Type B pancreatic cell (in vitro differentiated cells): ENCODE results near the gene KCNJ12. TPM values are rescaled to one million over a fixed set of nuclear protein-coding genes. Genes with fewer than 3 reads are reported as not detected.
"Not testable (repeated sequence)": the region's sequence is repeated elsewhere in the genome, so short reads cannot be mapped to it uniquely, and the experiment has no call there.

Source experiments
- DNase-seq: peaks from one replicate; pipeline ENCODE4 v3.0.0; 2021; ENCODE audit warnings: mixed read lengths; ENCODE audit not compliant: unreplicated experiment; ENCODE audit errors: extremely low spot score
- H3K27ac Mint-ChIP-seq: 2 replicates; pipeline ENCODE4 v1.8.0; 2021; ENCODE audit warnings: mild to moderate bottlenecking, mixed read lengths
- H3K27me3 Mint-ChIP-seq: 2 replicates; pipeline ENCODE4 v1.8.0; 2021; ENCODE audit warnings: mixed read lengths
- H3K36me3 Mint-ChIP-seq: 2 replicates; pipeline ENCODE4 v1.8.0; 2021; ENCODE audit warnings: mixed read lengths
- H3K4me1 Mint-ChIP-seq: one replicate; pipeline ENCODE4 v1.8.0; 2021; ENCODE audit warnings: mixed read lengths; ENCODE audit not compliant: unreplicated experiment
- H3K4me3 Mint-ChIP-seq: 2 replicates; pipeline ENCODE4 v1.8.0; 2021; ENCODE audit warnings: mild to moderate bottlenecking, mixed read lengths
- H3K9me3 Mint-ChIP-seq: 2 replicates; pipeline ENCODE4 v1.8.0; 2021; ENCODE audit warnings: mixed read lengths
- total RNA-seq: library from RNA; stranded (reverse); gene quantifications from 2 replicates; pipeline ENCODE4 v1.2.1, GENCODE V29; 2021; ENCODE audit warnings: low replicate concordance
- TF ChIP-seq, protein P1 (sequence below): fragments of 200-600 bp; sonication (generic); conservative IDR thresholded peaks from 2 replicates; pipeline ENCODE4 v1.5.0; 2021; ENCODE audit warnings: antibody characterized with exemption, mild to moderate bottlenecking

Gene KCNJ12
- total RNA-seq, 1 donor from 2014 or later, result 2.2 TPM

- Mint-ChIP-seq H3K27me3 (peaks cover 9% of the 10 kb centered on the region), H3K4me1 (no peaks in the 10 kb centered on the region), H3K4me3 (no peak overlapping the region), H3K27ac (no peak overlapping the region), H3K36me3 (no peaks in the 10 kb centered on the region), H3K9me3 (no peaks in the 10 kb centered on the region)
- DNase-seq, result no peak
- TF ChIP-seq, protein P1, sequence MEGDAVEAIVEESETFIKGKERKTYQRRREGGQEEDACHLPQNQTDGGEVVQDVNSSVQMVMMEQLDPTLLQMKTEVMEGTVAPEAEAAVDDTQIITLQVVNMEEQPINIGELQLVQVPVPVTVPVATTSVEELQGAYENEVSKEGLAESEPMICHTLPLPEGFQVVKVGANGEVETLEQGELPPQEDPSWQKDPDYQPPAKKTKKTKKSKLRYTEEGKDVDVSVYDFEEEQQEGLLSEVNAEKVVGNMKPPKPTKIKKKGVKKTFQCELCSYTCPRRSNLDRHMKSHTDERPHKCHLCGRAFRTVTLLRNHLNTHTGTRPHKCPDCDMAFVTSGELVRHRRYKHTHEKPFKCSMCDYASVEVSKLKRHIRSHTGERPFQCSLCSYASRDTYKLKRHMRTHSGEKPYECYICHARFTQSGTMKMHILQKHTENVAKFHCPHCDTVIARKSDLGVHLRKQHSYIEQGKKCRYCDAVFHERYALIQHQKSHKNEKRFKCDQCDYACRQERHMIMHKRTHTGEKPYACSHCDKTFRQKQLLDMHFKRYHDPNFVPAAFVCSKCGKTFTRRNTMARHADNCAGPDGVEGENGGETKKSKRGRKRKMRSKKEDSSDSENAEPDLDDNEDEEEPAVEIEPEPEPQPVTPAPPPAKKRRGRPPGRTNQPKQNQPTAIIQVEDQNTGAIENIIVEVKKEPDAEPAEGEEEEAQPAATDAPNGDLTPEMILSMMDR, result no peak
These were observed 49.2 kb downstream of the KCNJ12 start for GRCh38 chr17:21425321-21425720.

DNA sequence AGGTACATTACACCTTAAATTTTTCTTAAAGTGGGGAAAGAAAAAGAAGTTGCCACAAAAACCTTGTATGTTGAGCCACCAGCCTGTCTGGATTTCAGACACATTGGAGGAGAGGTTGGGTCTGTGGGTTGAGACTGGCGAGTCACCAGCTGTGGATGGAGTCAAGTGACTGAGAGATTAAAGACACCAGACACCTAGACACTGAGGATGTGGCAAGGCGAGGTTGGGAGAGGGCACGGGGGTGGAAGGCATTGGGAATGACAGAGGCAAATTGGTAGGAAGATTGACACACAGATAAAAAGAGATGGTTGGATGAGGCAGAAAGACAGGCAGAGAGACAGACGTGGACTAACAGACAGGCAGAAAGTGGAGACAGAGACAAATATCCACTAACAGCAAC is 49.6 kb downstream of the KCNJ12 start:
- Mint-ChIP-seq H3K4me1 (no peaks in the 10 kb centered on the region), H3K4me3 (no peak overlapping the region), H3K27ac (no peak overlapping the region), H3K36me3 (no peaks in the 10 kb centered on the region), H3K27me3 (peaks cover 9% of the 10 kb centered on the region), H3K9me3 (no peaks in the 10 kb centered on the region)
- no peak for DNase-seq
- TF ChIP-seq, protein P1, result no peak

- not testable (repeated sequence) for DNase-seq, H3K4me3 Mint-ChIP-seq, H3K4me1 Mint-ChIP-seq, H3K27ac Mint-ChIP-seq, H3K9me3 Mint-ChIP-seq, H3K27me3 Mint-ChIP-seq, H3K36me3 Mint-ChIP-seq
These were observed 50.1 kb downstream of the KCNJ12 start for GRCh38 chr17:21426246-21426645.

DNA sequence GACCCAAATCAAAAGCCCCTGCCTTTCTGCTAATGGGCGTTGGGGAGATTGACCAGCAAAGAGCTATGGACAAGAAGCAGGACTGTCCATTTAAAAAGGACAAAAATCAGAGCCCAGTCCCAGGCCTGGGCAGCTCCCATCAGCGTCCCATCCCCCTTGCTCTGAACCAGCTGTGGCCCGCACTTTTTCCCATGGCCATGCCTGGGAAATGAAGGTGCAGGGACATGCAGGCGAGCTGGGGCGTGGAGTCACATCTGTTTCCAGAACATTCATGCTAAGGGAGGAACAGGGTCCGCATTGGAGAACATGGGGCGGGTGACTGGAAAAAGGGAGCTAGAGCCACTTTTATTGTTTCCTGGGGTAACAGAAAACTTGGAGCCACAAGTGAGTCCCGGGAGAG is 50.7 kb downstream of the KCNJ12 start:
- not testable (repeated sequence) for H3K4me3 Mint-ChIP-seq, H3K36me3 Mint-ChIP-seq, H3K9me3 Mint-ChIP-seq, H3K27me3 Mint-ChIP-seq, DNase-seq, H3K4me1 Mint-ChIP-seq, H3K27ac Mint-ChIP-seq

GRCh38 chr17:21427727-21428126 is 51.6 kb downstream of the KCNJ12 start:
- H3K4me1 Mint-ChIP-seq, H3K4me3 Mint-ChIP-seq, H3K27ac Mint-ChIP-seq, H3K9me3 Mint-ChIP-seq, H3K36me3 Mint-ChIP-seq, H3K27me3 Mint-ChIP-seq, DNase-seq: not testable (repeated sequence)

GRCh38 chr17:21428752-21429424 is 52.7 kb downstream of the KCNJ12 start:
- H3K4me1 Mint-ChIP-seq, H3K4me3 Mint-ChIP-seq, H3K27me3 Mint-ChIP-seq, H3K36me3 Mint-ChIP-seq, H3K27ac Mint-ChIP-seq, H3K9me3 Mint-ChIP-seq, DNase-seq: not testable (repeated sequence)

- not testable (repeated sequence) for H3K9me3 Mint-ChIP-seq, DNase-seq, H3K4me3 Mint-ChIP-seq, H3K36me3 Mint-ChIP-seq, H3K27me3 Mint-ChIP-seq, H3K27ac Mint-ChIP-seq, H3K4me1 Mint-ChIP-seq
These were observed 53.9 kb downstream of the KCNJ12 start for GRCh38 chr17:21429921-21430628.

DNA sequence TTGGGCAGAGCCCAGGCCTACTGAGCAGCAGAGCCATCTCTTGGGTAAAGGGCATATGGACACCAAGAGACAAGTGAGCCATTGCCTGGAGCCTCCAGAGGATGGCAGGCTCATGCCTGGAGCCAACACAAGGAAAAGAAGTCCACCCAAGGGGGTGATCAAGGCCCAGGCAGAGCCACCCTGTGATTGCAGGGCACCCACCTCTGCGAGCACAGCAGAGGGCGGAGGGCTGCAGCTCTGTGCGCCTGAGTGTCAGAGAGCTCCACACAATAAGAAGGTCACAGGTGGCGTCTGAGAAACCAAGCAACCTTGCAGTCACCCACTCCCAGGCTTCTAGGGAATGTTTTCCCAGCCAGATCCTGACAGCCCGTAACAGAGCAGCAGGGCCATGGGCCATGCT is 57.8 kb downstream of the KCNJ12 start:
- not testable (repeated sequence) for DNase-seq, H3K27ac Mint-ChIP-seq, H3K4me3 Mint-ChIP-seq, H3K36me3 Mint-ChIP-seq, H3K9me3 Mint-ChIP-seq, H3K4me1 Mint-ChIP-seq
- H3K27me3 Mint-ChIP-seq, result peaks cover 10% of the 10 kb centered on the region

DNA sequence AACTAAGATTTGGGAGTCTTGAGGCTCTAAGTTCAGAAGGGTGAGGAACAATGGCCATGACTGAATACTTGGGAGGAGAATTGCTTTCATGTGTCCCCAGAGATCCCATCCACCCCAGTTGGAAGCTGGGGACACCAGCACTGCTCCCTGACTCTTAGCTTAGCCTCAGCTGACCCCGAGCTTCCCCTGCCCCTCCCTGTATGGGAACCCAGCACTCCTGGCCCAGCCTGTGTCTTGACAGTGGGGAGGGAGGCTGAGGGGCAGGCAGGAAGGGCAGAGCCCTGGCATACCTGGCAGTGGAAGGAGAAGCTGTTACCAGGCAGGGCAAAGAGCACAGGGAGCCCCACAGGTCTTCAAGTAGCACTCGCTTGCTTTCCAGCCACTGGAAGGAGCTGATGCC is 58.8 kb downstream of the KCNJ12 start:
- not testable (repeated sequence) for H3K9me3 Mint-ChIP-seq, H3K27ac Mint-ChIP-seq, H3K4me3 Mint-ChIP-seq, DNase-seq, H3K36me3 Mint-ChIP-seq, H3K4me1 Mint-ChIP-seq
- H3K27me3 Mint-ChIP-seq, result peaks cover 10% of the 10 kb centered on the region

DNA sequence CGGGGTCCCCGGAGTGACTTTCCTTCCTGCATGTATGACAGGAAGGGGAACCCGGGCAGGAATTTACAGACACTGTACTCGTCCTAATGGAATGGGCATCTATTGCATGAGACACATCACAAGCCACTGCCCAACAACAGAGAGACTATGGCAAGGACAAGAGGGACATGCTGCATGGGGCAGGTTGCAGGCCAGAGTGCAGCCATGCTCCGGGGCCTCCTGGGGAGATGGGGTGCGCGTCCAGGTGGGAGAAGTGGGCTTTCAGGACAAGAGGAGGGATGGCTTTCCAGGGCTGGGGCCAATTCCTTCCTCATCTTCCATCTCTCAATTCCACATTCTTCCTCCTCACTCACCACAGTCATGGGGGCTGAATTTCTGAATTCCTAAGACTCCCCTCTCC is 60.3 kb downstream of the KCNJ12 start:
- H3K27ac Mint-ChIP-seq, H3K9me3 Mint-ChIP-seq, H3K4me3 Mint-ChIP-seq, H3K4me1 Mint-ChIP-seq, DNase-seq, H3K36me3 Mint-ChIP-seq: not testable (repeated sequence)
- H3K27me3 Mint-ChIP-seq, result peaks cover 12% of the 10 kb centered on the region

DNA sequence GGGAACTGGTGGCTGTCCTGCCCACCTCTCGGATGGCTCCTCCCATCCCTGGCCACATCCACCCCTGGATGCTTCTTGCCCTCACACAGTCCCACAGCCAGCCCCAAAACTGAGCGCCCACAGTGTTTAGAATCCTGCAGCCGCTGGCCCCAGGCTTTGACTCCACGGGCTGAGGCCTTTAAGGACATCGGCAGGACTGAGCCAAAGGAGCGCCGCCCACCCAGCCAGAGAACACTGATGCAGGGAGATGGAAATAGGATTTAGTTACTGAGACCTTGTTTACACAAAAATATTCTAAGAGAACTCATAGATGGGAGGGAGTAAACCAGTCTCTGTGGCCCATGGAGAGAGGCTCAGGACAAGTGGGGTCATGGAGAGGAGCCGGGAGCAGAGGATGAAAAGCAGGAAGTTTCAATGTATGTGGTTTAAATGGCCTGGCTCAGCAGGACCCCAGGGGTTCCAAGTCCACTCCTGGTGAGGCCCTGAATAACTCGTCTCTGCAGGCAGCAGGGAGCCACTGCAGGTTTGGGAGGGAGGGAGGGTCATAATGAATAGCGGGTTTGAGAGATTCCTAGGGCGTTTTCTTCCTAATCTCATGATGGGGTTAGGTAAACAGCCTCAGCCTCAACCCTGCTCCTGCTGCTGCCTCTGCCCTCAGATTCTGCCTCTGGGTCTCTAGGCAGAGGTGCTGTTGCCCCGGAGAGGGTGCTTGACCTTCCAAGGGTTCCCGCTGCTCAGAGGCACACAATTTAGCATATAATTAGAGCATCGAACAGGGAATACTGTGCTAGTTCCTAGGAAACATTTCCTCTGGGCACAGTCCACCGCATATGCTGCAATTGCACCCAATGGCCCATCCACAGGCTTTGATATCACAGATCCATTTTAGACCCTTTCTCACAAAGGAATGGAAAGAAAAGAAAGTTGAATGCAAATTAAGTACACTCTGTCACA is 61.0 kb downstream of the KCNJ12 start:
- H3K36me3 Mint-ChIP-seq, DNase-seq, H3K4me1 Mint-ChIP-seq, H3K9me3 Mint-ChIP-seq, H3K4me3 Mint-ChIP-seq, H3K27ac Mint-ChIP-seq: not testable (repeated sequence)
- peaks cover 13% of the 10 kb centered on the region for H3K27me3 Mint-ChIP-seq
